Measurements from ENCODE around the gene LRFN4.

The LRFN4 gene

DNA sequence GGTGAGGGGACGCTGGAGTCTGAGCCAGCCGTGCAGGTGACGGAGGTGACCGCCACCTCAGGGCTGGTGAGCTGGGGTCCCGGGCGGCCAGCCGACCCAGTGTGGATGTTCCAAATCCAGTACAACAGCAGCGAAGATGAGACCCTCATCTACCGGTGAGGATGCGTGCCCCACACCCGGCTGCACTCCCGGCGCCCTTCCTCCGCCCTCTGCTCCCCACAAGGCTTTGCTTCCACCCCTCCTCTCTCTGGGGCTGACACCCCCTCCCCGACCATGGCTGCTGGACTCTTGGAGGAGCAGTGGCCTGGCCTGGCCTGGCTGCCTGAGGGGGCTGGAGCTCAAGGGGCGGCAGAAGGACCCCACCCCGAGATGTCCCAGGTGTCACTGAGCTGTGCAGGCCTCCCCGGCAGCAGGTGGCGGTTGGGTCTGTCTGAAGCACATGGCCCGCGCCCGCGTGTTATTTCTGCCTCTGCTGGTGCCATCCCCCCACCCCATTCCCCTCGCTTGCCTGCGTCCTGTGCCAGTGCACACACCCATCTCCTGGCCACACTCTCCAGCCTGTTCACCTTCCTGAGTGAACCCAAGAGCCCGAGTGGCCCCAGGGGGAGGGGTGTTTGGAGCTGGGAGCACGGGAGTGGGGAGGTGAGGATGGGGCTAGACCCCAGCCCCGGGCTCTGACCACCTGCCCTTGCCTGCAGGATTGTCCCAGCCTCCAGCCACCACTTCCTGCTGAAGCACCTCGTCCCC lies 2.2 kb downstream of the LRFN4 start:
- no peak for DNase-seq

DNA sequence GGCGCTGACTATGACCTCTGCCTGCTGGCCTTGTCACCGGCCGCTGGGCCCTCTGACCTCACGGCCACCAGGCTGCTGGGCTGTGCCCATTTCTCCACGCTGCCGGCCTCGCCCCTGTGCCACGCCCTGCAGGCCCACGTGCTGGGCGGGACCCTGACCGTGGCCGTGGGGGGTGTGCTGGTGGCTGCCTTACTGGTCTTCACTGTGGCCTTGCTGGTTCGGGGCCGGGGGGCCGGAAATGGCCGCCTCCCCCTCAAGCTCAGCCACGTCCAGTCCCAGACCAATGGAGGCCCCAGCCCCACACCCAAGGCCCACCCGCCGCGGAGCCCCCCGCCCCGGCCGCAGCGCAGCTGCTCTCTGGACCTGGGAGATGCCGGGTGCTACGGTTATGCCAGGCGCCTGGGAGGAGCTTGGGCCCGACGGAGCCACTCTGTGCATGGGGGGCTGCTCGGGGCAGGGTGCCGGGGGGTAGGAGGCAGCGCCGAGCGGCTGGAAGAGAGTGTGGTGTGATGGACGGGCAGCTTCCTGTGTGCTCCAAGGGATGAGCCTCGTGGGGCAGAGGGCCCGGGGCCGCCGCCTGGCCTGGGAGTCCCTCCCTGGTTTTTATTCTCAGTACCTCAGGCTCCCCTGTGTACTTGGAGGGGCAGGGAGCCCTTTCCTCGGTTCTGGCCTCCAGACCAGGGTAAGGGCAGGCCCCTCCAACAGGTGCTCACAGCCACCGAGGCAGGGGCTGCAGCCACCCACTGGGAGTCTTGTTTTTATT lies 3.0 kb downstream of the LRFN4 start:
- DNase-seq = no peak

DNA sequence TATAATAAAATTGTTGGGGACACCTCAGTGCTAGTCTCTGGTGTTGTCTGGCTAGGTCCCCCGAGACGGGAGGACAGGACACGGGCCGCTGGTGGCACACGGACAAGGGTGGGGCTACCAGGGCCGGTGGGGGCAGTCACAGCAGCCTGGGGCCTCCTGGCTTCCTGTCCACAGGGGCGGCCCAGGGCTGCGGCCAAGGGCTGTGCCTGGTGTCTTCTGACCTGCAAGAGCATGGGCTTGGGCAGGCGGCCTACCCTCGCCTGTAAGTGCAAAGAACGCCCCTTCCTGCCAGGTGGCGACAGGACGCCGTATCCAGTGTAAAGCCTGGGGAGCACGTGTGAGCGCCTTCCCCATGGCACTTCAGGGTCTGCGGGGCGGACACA lies 3.6 kb downstream of the LRFN4 start:
- DNase-seq = no peak

DNA sequence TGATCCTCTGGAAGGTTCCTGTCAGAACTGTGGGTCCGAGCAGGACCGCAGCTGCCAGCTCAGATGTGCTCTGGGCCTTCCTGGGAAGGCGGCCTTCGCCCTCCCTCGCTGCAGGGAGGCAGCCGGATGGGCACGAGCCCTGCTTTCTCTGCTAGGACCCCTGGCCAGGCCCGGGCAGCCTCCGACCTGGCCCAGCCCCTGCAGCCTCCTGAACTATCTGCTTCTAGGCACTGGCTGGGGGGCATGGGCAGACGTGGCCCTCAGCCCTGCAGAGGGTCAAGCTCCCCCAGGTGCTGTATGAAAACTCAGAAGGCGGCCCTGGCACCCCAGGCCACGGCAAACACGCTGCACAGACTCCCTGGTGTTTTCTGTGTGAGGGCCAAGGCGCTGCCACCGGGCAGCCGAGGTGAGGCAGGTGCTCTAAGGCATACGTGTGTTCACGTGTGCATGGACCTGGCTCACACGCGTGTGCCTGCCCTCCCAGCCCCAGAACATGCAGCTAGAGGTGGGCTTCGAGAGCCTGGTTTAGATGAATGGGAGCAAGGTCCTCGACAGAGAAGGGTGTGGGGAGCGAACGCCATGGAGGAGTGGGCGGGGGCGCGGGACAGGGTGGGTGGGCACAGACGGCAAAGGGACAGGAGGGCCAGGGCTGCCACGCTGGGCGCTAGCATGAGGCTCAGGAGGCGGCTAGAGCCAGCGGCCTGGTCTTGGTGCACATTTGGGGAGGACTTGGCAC lies 4.3 kb downstream of the LRFN4 start:
- DNase-seq = no peak

DNA sequence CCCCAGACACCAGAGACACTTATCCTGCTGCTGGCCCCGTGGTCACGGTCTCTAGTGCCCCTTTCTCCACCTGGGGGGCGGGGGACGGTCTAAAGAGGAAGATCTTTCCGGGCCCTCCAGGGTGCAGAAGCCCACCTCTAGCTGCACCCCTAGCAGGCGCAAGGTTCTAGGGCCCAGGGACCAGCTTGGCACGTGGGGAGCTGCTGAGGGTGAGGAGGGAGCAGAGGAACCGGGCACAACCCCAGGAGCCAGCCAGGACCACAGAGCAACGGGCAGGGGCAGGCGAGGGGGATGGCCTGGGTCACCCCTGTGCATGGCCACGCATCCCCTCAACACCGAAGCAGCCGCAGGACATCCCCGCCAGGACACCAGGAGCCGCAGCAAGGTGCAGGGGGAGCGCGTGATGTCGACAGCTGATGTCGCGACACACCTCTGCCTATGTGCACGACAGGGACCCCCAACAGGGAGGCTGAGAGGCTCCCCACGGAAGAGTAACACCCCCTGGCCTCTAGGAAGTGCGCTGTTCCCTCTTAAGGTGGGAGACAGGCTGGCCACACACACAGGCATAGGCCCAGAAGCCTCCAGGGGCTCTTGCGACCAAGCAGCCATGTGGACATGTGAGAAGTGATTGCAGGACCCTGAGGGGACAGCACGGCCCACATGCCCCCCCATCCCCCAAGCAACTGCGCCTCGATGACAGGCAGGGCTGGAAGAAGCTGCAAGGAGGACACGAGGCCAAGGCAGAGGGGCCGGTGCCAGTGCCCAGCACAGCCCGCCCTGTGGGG lies 5.1 kb downstream of the LRFN4 start:
- no peak for DNase-seq

DNA sequence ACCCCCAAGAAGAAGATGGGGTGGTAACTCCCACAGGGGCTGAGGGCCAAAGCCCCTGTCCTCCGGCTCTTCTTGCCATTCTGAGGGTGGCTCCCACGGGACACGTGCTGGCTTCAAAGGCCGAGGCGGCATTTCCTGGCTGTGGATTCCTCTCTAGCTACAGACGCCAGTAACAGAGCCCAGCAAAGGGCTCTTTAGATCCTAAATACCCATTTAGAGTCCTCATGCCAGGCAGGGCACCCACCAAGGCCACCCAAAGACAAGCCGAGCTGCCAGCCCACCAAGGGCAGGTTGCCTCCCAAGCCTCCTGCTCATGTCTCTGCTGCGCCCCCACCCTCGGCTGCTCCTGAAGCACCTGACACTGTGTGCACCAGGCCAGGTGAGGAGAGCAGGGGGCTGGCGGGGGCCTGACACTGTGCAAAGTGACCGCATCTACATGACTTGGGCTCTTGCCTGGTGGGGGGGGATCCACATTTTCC lies 5.7 kb downstream of the LRFN4 start:
- no peak for DNase-seq

DNA sequence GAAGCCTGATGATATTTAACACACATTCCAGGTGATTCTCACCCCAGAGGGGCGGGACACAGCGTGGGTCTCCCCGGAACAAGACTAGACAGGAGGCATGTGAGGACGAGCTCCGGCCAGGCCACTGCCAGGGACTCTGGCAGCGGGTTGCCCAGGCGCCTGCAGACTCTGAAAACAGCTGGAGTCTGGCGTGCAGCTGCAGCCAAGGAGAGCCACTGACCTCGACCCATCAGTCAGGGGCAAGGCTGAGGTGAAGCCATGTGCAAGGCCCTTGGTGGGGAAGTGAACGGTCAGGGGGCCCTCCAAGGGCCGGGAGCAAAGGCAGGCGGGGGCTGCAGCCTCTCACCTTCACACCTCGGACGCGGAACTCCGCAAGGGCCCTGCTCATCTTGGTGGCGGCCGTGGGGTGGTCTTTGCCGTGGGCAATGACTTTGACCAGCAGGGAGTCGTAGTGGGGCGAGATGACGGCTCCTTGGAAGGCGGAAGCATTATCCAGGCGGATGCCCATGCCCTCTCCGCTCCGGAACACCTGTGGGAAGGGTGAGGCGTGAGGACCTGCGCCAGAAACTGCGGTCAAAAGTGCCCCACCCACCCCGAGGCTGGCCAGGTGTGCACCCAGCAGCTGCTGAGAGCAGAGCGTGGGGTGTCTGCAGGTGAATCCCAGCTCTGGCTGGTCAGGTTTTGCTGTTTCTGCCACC lies 6.7 kb downstream of the LRFN4 start:
- DNase-seq = no peak

DNA sequence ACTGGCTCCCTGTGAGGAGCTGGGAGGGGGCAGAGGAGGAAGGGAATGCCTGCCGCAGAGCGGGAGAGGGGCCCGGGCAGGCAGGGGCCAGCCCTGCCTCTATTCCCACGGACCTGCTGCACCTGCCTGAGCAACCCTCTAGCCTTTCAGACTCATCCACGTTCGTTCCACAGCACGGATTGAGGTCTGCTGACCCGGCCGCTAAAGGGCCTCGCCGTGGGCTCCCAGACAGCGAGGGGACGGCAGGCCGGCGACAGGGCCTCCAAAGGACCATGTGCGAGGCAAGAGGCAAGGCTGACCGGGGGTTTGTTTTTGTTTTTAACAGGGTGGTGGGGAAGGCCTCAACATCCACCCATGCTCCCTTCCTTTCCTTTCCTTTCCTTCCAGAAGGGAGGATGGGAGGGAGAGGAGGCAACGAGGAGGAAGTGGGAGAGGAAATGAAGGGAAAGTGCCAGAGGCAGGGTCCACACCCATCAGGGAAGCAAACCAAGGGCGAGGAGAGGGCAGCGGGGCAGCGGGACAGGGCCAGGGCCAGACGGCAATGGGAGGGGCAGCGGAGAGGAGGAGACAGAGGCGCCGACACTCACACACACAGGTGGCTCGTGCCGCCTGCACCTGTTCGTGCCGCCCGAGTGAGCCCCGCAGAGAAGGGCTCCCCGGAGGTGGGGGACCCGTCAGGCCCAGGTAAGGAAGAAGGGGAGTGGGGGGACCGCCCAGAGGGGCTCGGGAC lies 7.5 kb downstream of the LRFN4 start:
- no peak for DNase-seq

DNA sequence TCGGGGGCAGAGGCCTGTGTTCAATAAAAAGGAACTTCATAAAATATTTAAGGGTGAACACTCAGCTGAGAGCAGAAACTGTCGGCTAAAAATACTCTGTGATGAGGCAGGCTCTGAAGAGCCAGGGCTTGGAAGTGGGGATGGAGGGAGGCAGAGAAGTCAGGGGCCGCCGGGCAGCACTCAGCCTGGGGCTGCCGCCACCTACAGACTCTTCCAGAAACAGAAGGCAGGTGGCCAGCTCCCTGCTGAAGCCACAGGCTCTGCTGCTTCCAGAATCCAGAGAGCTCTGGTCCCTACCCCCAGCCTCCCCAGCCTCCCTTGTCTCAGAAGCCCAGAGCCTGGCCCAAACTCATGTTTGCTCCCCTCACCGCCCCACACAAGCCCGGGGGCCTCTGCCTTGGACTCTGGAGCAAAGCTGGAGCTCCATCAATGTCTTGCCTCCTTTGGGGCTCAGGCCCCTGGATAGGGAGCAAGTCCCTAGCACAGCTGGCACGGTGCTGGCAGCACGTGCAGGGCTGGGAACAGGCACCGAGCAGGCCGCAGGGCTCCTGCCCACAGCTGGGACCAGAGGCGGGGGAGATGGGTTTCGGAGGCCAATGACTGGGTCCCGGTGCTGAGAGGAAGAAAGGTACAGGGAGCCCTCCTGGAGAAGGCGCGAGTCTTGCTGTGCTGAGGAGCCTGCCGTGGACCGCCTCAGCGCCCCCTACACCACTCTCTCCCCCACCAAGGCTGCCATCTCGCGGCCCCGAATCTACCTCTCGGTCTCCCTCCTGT lies 8.2 kb downstream of the LRFN4 start:
- DNase-seq = no peak

DNA sequence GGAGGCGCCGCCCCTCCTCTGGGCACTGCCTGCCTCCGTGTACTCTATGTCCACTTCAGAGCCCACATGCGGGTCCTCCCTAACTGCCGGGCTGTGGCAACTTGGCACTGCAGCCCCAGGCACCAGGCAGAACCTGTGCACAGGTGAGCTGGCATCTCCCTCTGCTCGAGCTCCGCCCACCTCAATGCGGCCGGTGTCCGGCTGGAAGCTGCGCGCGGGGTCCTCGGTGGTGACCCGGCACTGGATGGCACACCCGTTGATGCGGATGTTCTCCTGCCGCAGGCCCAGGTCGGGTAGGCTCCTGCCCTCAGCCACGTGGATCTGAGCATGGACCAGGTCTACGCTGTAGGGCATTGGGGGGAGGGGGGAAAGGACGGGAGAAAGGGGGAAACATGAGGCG lies 9.1 kb downstream of the LRFN4 start:
- DNase-seq = no peak

DNA sequence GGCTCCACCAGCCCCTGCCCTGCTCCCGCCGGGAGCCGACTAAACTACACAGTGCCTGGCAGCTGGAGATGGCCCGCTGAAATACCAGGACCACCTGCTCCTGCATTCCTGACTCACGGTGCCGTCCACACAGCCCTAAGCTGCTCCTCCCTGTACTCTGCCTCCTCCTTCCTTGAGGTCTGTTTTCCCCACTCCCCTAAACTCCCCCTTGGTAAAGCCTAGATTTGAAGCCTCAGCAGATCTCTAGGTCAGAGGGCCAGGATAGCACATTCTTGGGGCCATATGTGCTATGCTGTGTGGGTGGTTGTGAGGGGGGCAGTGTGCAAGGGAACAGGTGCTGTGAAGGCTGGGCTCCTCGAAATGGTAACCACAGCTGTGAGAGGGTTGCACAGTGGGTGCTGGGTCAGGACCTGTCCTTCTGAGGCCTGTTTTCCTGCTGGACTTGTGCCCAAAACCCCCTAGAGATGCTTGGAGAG lies 9.7 kb downstream of the LRFN4 start:
- no peak for DNase-seq

DNA sequence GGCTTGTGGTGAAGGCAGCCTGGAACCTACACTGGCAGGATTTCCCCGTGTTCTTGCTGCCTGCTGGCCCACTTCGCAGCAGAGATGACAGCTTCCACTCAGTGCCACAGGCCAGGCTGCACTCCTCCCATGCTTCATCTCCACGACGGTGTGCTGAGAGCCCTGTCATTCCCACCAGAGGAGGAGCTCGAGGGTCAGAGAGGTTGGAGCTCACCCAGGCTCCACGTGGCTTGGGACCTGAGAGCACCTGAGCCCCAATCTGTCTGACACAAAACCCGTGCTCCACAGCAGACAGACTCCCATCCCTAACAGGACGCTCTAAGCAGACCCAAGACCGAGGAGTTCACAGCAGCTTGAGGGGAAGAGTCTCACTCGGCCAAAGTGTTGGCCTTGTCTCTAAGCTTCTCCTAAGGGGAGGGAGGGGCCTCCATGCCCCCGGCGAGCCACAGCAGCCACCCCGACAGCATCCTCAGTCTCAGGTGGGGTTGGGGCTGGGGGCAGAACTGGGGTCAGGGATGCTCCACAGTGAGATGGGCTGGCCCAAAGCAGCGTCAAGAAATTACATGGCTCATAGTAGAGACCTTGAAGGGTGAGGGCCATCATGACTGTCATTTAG lies 10.7 kb downstream of the LRFN4 start:
- no peak for DNase-seq

DNA sequence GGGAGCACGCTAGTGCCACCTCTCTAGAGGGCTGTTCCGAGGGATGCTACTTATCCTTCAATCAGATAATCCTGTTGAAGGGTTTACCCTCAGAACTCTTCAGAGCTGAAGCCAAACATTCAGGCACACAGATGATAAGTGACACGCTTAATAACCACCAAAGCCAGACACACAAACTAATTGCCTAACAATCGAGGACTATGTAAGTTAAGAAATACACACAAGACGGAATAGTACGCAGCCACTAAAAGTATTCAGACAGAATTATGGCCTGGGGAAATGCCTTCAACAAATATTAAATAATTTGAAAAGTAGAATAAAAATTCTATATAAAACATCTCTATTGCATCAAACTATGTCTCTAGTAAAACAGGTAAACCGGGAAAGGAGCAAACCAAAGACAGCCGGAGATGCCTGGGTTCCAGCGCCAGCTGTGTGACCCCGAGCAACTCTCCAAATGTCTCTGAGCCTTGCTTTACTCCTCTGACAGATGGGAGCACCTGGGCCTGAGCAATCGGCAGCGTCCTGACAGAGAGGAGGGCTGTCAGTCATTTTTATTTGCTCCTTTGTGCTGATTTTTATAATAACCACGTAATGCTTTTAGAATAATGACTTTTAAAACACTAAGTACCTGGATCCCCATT lies 11.3 kb downstream of the LRFN4 start:
- no peak for DNase-seq

DNA sequence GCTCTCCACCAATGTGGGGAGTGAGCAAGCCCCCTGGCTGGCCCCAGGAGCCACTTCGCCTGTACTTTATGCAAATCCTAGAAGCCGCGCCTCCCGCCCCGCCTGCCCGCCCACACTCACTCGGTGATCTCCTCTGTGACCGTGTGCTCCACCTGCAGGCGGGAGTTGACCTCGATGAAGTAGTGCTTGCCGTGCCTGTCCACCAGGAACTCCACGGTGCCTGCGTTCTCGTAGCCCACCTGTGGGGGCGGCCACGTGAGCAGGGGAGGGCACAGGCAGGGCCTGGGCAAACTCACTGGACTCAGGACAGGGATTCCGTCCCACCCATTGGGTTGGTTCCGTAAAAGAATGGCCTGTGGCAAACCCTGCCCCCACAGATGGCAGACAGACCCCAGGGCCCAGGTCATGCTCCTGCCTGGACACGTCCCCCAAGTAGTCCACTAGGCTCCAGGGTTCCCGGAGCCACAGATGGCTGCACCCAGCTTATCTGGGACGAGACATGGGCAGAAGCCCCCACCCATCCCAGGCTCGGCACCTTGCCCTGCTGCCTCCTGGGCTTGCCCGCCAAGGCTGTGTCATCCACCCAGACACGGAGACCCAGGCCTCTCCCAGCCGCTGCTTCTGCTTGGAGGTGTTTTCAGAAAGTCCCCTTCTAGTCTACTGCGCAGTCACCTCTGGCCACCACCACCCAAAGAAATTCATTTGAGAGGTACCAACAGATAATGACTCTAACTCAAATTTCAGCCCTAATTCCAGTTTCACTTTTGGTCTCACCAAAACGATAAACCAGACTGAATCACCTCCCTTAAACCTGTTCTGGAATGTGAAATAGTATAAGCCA lies 12.1 kb downstream of the LRFN4 start:
- DNase-seq = no peak

DNA sequence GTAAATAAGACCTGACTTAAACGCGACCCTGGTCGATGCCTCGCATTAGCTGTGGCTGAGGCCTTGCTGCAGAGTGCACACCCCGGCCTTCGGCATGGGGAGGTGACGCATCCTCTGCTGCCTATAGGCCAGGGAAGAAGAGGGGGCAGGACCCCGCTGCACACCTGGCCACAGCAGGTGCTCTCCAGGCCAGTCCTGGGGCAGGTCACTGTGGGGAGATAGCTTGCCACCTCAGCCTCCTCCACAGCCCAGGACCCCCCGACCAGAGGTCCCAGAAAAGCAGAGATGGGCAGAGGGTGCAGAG lies 12.7 kb downstream of the LRFN4 start:
- no peak for DNase-seq

DNA sequence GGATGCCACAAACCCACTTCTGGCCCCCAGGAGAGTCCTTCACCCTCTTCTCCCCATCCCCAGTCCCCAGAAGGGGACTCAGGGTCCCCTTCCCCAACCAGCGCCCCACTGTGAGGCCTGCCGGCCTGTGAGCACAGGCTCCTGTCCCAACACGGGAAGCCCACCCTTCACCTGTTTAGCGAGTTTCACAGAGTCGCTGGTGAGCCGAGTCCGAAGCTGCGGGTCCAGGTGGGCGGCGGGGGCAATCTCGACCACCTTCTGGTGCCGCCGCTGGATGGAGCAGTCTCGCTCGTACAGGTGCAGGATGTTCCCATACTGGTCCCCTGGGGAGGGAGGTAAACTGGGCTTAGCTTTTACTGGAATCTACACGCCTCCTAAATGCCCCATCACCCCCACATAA lies 13.3 kb downstream of the LRFN4 start:
- DNase-seq = no peak

DNA sequence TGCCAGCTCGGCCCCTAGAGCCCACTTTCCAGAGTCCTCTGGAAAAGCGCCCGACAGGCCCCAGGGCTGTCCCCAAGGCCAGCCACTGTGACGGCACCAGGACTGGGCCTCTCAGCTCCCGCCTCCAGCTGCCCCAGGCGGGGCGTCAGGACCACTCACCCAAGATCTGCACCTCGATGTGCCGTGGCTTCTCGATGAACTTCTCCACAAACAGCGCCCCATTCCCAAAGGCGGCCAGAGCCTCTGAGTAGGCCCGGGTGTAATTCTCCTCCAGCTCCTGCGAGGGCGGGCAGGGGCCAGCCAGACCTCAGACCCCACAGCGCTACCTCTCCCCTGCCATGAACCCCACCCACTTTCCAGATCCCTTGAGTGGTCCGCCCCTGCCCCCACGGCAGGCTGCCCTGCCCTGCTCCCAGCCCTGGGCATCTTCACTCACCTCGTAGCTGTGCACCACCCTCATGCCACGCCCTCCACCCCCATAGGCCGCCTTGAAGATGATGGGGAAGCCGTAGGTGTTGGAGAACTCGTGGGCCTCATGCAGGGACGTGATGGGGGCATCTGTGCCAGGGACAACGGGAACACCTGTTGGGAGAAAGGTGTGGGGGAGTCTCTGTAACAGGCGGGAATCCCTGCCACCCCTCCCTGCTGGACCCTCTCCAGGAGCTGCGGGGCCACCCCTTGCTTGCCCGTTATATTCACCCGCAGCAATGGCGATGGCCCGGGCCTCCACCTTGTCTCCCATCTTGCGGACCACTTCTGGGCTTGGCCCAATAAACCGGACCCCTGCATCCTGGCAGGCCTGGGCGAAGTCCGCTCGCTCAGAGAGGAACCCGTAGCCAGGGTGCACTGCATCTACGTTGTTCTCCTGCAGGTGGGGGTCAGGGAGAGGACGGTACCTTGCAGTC lies 14.0 kb downstream of the LRFN4 start:
- DNase-seq = no peak

DNA sequence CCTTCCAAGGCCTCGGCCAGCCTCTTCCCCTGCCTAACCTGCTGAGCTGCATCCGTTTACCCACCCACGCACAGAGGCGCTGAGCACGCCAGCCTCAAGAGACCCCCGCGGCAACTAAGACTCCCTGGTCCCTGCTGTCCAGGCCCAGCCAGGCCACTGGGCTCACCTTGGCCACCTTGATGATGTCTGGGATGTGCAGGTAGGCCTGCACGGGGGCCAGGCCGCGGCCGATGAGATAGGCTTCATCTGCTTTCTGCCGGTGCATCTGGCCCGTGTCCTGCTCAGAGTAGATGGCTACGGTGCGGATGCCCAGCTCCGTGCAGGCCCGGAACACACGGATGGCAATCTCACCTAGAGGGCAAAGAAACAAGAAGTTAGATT lies 14.6 kb downstream of the LRFN4 start:
- no peak for DNase-seq
